IMR-90 (cell line): ENCODE data around the gene FRMD3. TPM values are rescaled to one million over a fixed set of nuclear protein-coding genes. Genes with fewer than 3 reads are reported as not detected.

Experiments used
- ATAC-seq: fragments of 200-7000 bp; cut with Tn5 transposase; 2 replicates; pipeline ENCODE4 v1.9.1; 2020; ENCODE audit warnings: low read depth, mild to moderate bottlenecking, moderate library complexity
- BruUV-seq: library from RNA; stranded (reverse); fragments of 400-500 nt; replicated peaks from 2 replicates; lab custom pipeline; 2021; lab: Mats Ljungman, UMichigan
- CTCF ChIA-PET: fragments of 300-600 bp; formaldehyde crosslinking; extraction: SDS; loops from one replicate; lab custom pipeline; 2021; ENCODE audit warnings: antibody characterized with exemption; lab: Yijun Ruan, JAX
- POLR2A ChIA-PET: fragments of 300-600 bp; sonication (Branson Sonifier 250); formaldehyde crosslinking; loops from one replicate; lab custom pipeline; 2022; ENCODE audit warnings: antibody characterized with exemption; ENCODE audit not compliant: unreplicated experiment; lab: Charles Lee
- DNase-seq: peaks from one replicate; pipeline ENCODE4 v3.0.0; 2013
- H2AFZ ChIP-seq: replicated peaks from 2 replicates; pipeline ENCODE3; 2013; ENCODE audit warnings: low read length, mild to moderate bottlenecking; ENCODE audit not compliant: poor library complexity
- H2AK5ac ChIP-seq: 2 replicates; pipeline ENCODE4 v1.6.1; 2013; ENCODE audit warnings: low read depth, low read length, inconsistent platforms
- H2AK9ac ChIP-seq: replicated peaks from 2 replicates; pipeline ENCODE3; 2013; ENCODE audit warnings: mild to moderate bottlenecking, low read depth, low read length, moderate library complexity; ENCODE audit not compliant: poor library complexity
- H2BK120ac ChIP-seq: 2 replicates; pipeline ENCODE4 v1.6.1; 2013; ENCODE audit warnings: low read depth, low read length, inconsistent platforms
- H2BK15ac ChIP-seq: 3 replicates; pipeline ENCODE4 v1.6.1; 2013; ENCODE audit warnings: low read depth, low read length, inconsistent platforms
- H2BK20ac ChIP-seq: 2 replicates; pipeline ENCODE4 v1.6.1; 2013; ENCODE audit warnings: low read depth, mild to moderate bottlenecking, inconsistent platforms, low read length, moderate library complexity
- H2BK5ac ChIP-seq: 2 replicates; pipeline ENCODE4 v1.6.1; 2013; ENCODE audit warnings: mild to moderate bottlenecking, low read depth, low read length, inconsistent platforms; ENCODE audit not compliant: poor library complexity, severe bottlenecking
- H3K14ac ChIP-seq: replicated peaks from 2 replicates; pipeline ENCODE4 v1.6.1; 2013; ENCODE audit warnings: low read depth, low read length, inconsistent platforms
- H3K18ac ChIP-seq: 2 replicates; pipeline ENCODE4 v1.6.1; 2013; ENCODE audit warnings: low read depth, low read length, control low read depth
- H3K23ac ChIP-seq: 2 replicates; pipeline ENCODE4 v1.6.1; 2013; ENCODE audit warnings: low read depth, low read length, inconsistent platforms
- H3K27ac ChIP-seq: 2 replicates; pipeline ENCODE4 v1.5.1; 2013; ENCODE audit warnings: mild to moderate bottlenecking, control low read depth, low read length; ENCODE audit not compliant: insufficient read depth
- H3K27me3 ChIP-seq: 2 replicates; pipeline ENCODE4 v1.6.1; 2013; ENCODE audit warnings: low read length; ENCODE audit not compliant: control insufficient read depth, insufficient read depth
- H3K36me3 ChIP-seq: 2 replicates; pipeline ENCODE4 v1.6.1; 2013; ENCODE audit warnings: low read length, mixed read lengths; ENCODE audit not compliant: control insufficient read depth, insufficient read depth
- H3K4ac ChIP-seq: 2 replicates; pipeline ENCODE4 v1.6.1; 2013; ENCODE audit warnings: low read depth, low read length, inconsistent platforms
- H3K4me1 ChIP-seq: 2 replicates; pipeline ENCODE4 v1.6.1; 2013; ENCODE audit warnings: low read length, mixed read lengths; ENCODE audit not compliant: control insufficient read depth, insufficient read depth
- H3K4me2 ChIP-seq: 2 replicates; pipeline ENCODE4 v1.6.1; 2013; ENCODE audit warnings: low read depth, mild to moderate bottlenecking, control low read depth, low read length, moderate library complexity
- H3K4me3 ChIP-seq: 2 replicates; pipeline ENCODE4 v1.5.1; 2013; ENCODE audit warnings: low read depth, mild to moderate bottlenecking, control low read depth, low read length, moderate library complexity; ENCODE audit not compliant: insufficient read depth
- H3K56ac ChIP-seq: 2 replicates; pipeline ENCODE4 v1.6.1; 2013; ENCODE audit warnings: low read length, inconsistent platforms; ENCODE audit not compliant: insufficient read depth; ENCODE audit errors: extremely low read depth
- H3K79me1 ChIP-seq, 2 experiments: 2 replicates each; pipeline ENCODE4 v1.6.1; 2013; ENCODE audit warnings: low read length in 2 of 2, inconsistent platforms in 1 of 2, low read depth in 1 of 2
- H3K9ac ChIP-seq: 2 replicates; pipeline ENCODE4 v1.6.1; 2013; ENCODE audit warnings: low read depth, low read length, control low read depth
- H3K9me1 ChIP-seq: 2 replicates; pipeline ENCODE4 v1.6.1; 2013; ENCODE audit warnings: low read length, inconsistent platforms; ENCODE audit not compliant: insufficient read depth
- H3K9me3 ChIP-seq: 2 replicates; pipeline ENCODE4 v1.6.1; 2013; ENCODE audit warnings: low read length; ENCODE audit not compliant: control insufficient read depth, insufficient read depth
- H4K20me1 ChIP-seq: 2 replicates; pipeline ENCODE4 v1.6.1; 2013; ENCODE audit warnings: low read length, inconsistent platforms; ENCODE audit not compliant: insufficient read depth
- H4K5ac ChIP-seq: 2 replicates; pipeline ENCODE4 v1.6.1; 2013; ENCODE audit warnings: mild to moderate bottlenecking, low read depth, low read length, control low read depth
- H4K8ac ChIP-seq, 2 experiments: 2 replicates each; pipeline ENCODE4 v1.6.1; 2013; ENCODE audit warnings: low read depth in 2 of 2, low read length in 2 of 2, control low read depth in 1 of 2, inconsistent platforms in 1 of 2
- H4K91ac ChIP-seq: 2 replicates; pipeline ENCODE4 v1.6.1; 2013; ENCODE audit warnings: low read depth, low read length, inconsistent platforms; ENCODE audit not compliant: insufficient read depth
- CHD1 ChIP-seq: IDR thresholded peaks from 2 replicates; pipeline ENCODE4 v1.6.1; 2012; ENCODE audit warnings: low read depth, low read length, improper control_type of control experiment
- MXI1 ChIP-seq: IDR thresholded peaks from 2 replicates; pipeline ENCODE4 v1.6.1; 2012; ENCODE audit warnings: low read depth, mild to moderate bottlenecking, low read length, moderate library complexity, borderline replicate concordance
- RFX5 ChIP-seq: IDR thresholded peaks from 2 replicates; pipeline ENCODE4 v1.8.0; 2012; ENCODE audit warnings: low read depth, mild to moderate bottlenecking, low read length, moderate library complexity
- WGBS, 2 experiments: methylation state at CpG; one replicate each; pipeline versions ENCODE4 v1.1.5 to v1.1.7; 2013; ENCODE audit warnings: missing lambda C conversion rate in 2 of 2; ENCODE audit not compliant: insufficient read length in 1 of 2; ENCODE audit errors: extremely low coverage in 2 of 2; 5-methylcytosine and 5-hydroxymethylcytosine counted together
- dilution Hi-C: fragments of 300-500 bp; cut with HindIII; formaldehyde crosslinking; loops from one replicate; pipeline ENCODE4 v1.14.3; 2018; ENCODE audit warnings: low sequenced_read_pairs; ENCODE audit not compliant: unreplicated experiment
- in situ Hi-C: fragments of 300-500 bp; cut with MboI; formaldehyde crosslinking; loops from 3 replicates; pipeline ENCODE4 v1.14.3; 2019; ENCODE audit warnings: low sequenced_read_pairs, inconsistent platforms, mixed read lengths
- intact Hi-C: fragments of 100-400 bp; cut with micrococcal nuclease; formaldehyde crosslinking; loops from 2 replicates; pipeline ENCODE4 v1.10.0; 2022
- polyA plus RNA-seq, 3 experiments: library from polyadenylated mRNA; depleted of rRNA; stranded (reverse); fragments of >200 nt; gene quantifications; 2 replicates each; pipeline ENCODE4 v1.2.3, GENCODE V29; 2012; ENCODE audit warnings: low replicate concordance in 1 of 3
- total RNA-seq: library from RNA; depleted of rRNA; stranded (reverse); fragments of >200 nt; gene quantifications from 2 replicates; pipeline ENCODE4 v1.2.3, GENCODE V29; 2012

FRMD3 gene
- total and polyA plus RNA-seq, 2 of the 4 experiments (the other 2 are of a cell fraction), result 0.02 to 0.18 TPM

DNA sequence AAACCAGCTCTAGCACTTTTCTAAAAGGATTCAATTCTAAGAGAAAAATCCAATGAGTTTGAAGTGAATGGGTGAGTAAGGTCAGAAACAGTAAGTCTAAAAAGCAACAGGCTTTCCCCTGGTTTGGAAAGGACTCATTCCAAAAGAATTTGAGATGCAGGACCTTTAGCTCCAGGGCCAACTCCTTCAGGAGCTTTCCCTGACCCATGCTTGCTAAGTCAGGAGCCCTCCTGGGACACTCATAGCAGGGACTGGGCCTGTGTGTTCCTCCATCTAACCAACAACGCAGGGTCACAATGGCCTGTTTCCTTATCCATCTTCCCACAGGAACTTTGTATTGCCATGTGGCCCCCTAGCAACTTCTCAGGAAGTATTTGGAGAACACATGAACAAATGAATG, 198.8 kb downstream of the FRMD3 start:
- no peak overlapping the region for H3K23ac ChIP-seq
- H2AFZ ChIP-seq, result no peak overlapping the region
- ChIA-PET POLR2A (no interaction called here), CTCF (no interaction called here)
- H3K36me3 ChIP-seq, result no peaks in the 10 kb centered on the region
- no peak overlapping the region for H3K14ac ChIP-seq
- intact Hi-C loops (no loop called here), dilution Hi-C loops (no loop called here), in situ Hi-C loops (no loop called here)
- ATAC-seq, result no peak
- no peak overlapping the region for H2AK9ac ChIP-seq
- H3K9ac ChIP-seq, result no peak overlapping the region
- H3K9me3 ChIP-seq, result no peaks in the 10 kb centered on the region
- WGBS, 2 experiments, result no CpG with 5 or more reads among the region's 1 CpG
- no peak overlapping the region for H2BK20ac ChIP-seq
- no peak for DNase-seq
- no peak overlapping the region for H3K4ac ChIP-seq
- no peak overlapping the region for H3K4me2 ChIP-seq
- no TSS peak for BruUV-seq
- no peak overlapping the region for H3K27ac ChIP-seq
- no peak overlapping the region for H3K18ac ChIP-seq
- no peak overlapping the region for H4K8ac ChIP-seq
- H2BK15ac ChIP-seq, result no peak overlapping the region
- H3K27me3 ChIP-seq, result no peaks in the 10 kb centered on the region
- no peak overlapping the region for H2BK5ac ChIP-seq
- H3K56ac ChIP-seq, result no peak overlapping the region
- H3K4me1 ChIP-seq, result no peaks in the 10 kb centered on the region
- no peak overlapping the region for H2BK120ac ChIP-seq
- no peaks in the 10 kb centered on the region for H3K79me1 ChIP-seq
- no peak overlapping the region for H4K5ac ChIP-seq
- TF ChIP-seq CHD1, result no peak
- no peak for TF ChIP-seq MXI1
- no peak for TF ChIP-seq RFX5
- no peak overlapping the region for H4K91ac ChIP-seq
- no peaks in the 10 kb centered on the region for H3K9me1 ChIP-seq
- H3K4me3 ChIP-seq, result no peak overlapping the region
- no peak overlapping the region for H2AK5ac ChIP-seq
- no peaks in the 10 kb centered on the region for H4K20me1 ChIP-seq
